Measurements from ENCODE around the gene GPR158.

Gene GPR158

DNA sequence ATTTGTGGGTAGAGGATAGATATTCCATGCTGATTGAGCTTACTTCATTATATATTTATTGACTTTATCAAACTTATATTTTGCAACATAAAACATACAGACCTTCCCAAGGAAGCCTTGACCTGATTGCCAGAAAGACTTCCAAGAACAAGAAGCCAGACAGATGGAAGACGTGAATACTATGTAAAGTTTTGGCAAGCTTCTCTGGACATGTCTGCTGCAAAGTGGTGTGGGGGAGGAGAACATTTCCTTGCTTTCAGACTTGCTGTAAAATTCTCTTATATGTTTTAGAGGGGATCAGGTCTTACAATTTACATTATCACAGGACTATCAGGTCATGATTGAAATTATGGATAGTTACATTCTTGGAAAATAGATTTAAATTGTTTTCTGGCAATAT, 23.4 kb downstream of the GPR158 start:
- H3K4me3 ChIP-seq (ENCODE audit: control insufficient read depth, low read depth, low read length), result no peak overlapping the region
- no peak for DNase-seq (ENCODE audit: low read depth)
- TF ChIP-seq, protein P1, sequence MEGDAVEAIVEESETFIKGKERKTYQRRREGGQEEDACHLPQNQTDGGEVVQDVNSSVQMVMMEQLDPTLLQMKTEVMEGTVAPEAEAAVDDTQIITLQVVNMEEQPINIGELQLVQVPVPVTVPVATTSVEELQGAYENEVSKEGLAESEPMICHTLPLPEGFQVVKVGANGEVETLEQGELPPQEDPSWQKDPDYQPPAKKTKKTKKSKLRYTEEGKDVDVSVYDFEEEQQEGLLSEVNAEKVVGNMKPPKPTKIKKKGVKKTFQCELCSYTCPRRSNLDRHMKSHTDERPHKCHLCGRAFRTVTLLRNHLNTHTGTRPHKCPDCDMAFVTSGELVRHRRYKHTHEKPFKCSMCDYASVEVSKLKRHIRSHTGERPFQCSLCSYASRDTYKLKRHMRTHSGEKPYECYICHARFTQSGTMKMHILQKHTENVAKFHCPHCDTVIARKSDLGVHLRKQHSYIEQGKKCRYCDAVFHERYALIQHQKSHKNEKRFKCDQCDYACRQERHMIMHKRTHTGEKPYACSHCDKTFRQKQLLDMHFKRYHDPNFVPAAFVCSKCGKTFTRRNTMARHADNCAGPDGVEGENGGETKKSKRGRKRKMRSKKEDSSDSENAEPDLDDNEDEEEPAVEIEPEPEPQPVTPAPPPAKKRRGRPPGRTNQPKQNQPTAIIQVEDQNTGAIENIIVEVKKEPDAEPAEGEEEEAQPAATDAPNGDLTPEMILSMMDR (conservative IDR thresholded peaks at IDR 0.05; ENCODE audit: control insufficient read depth, insufficient read depth, low read depth, low read length), result no peak

DNA sequence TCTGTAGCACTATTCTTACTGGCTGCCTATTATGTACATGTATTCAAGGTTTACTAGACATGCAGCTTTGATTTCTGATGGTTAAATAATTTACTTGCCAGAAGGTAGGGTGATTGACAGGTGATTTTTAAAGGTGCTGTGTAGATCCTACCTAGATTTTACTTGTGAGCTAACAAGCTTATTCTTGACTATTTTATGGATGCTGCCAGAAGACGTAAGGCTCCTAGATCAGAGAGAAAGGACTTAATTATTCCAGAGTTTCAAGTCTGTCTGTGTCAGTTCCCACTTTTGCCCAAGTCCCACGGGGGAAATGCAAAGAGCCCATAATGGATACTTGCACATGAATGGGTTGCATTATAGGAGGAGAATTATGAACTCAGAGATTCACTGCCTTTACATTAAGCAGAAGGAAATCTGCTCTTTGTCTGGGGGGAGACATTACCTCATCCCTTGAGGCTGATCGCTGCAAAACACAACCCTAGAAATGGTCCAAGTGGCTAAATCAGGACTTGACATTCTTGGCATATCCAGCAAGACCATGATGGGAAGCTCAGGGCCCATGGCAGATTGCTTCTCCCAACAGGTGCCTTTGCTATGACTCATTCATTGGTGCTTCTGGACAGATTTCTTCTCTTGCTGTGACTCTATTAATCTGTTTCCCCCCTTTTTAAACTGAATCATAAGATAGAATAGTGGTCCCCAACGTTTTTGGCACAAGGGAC, 32.1 kb downstream of the GPR158 start:
- TF ChIP-seq, protein P1 (conservative IDR thresholded peaks at IDR 0.05; ENCODE audit: control insufficient read depth, insufficient read depth, low read depth, low read length), result no peak
- DNase-seq (ENCODE audit: low read depth), result no peak
- H3K4me3 ChIP-seq (ENCODE audit: control insufficient read depth, low read depth, low read length), result no peak overlapping the region

DNA sequence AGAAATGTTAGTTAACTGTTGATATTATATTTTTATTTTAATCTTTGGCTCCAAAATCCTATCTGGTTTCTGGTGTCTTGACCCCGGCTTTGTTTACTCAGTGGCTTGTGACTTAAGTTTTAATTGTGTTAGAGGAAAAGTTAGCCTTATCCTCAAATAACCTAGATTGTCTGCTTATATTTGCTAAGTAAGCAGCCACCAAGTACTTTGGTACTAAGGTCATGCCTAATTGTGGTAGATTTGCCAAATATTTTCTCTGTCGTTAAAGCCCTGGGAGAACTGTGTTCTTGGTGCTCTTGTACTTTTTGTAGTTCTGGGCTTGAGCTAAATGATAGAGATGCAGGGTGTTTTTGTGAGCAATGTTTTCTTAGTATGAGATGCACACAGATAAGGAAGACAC, 34.8 kb downstream of the GPR158 start:
- no peak for DNase-seq (ENCODE audit: low read depth)
- TF ChIP-seq, protein P1 (conservative IDR thresholded peaks at IDR 0.05; ENCODE audit: control insufficient read depth, insufficient read depth, low read depth, low read length), result no peak
- H3K4me3 ChIP-seq (ENCODE audit: control insufficient read depth, low read depth, low read length), result no peak overlapping the region

DNA sequence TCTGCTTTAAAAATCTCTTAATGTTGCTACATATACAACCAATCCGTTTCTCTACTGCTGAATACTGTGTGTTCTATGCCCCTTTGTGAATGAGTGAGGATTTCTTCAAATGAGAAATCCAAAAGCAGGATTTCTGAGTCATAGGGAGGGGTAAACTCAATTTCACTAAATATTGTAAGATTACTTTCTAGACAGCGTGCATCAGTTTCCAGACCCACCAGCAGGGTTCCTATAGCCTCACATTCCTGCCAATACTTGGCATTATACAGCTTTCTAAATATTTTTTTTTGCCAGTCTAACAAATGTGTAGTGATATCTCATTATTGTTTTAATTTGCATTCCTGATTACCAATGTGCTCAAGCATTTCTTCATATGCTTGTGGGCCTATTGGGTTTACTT, 35.5 kb downstream of the GPR158 start:
- TF ChIP-seq, protein P1 (conservative IDR thresholded peaks at IDR 0.05; ENCODE audit: control insufficient read depth, insufficient read depth, low read depth, low read length), result no peak
- no peak for DNase-seq (ENCODE audit: low read depth)
- H3K4me3 ChIP-seq (ENCODE audit: control insufficient read depth, low read depth, low read length), result no peak overlapping the region

DNA sequence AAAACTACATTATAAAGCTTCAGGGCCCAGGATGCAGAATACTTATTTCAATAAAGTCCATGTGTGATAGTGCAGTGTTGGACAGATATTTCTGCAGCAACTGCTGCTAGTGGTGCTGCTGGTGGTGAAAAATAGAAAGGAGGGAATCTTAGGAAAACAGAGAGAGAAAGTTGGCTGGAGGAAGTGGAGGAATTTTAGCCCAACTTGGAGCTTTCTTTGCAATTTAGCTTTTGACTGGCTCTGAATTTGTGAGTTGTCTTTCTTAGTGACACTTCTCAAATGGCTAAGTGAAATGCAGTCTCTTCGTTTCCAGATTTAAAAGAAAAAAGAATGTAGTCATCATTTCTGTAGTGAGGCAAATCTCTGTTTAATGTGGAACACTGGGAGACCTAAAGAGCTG, 45.4 kb downstream of the GPR158 start:
- DNase-seq (ENCODE audit: low read depth), result no peak
- TF ChIP-seq, protein P1 (conservative IDR thresholded peaks at IDR 0.05; ENCODE audit: control insufficient read depth, insufficient read depth, low read depth, low read length), result no peak
- H3K4me3 ChIP-seq (ENCODE audit: control insufficient read depth, low read depth, low read length), result no peak overlapping the region

DNA sequence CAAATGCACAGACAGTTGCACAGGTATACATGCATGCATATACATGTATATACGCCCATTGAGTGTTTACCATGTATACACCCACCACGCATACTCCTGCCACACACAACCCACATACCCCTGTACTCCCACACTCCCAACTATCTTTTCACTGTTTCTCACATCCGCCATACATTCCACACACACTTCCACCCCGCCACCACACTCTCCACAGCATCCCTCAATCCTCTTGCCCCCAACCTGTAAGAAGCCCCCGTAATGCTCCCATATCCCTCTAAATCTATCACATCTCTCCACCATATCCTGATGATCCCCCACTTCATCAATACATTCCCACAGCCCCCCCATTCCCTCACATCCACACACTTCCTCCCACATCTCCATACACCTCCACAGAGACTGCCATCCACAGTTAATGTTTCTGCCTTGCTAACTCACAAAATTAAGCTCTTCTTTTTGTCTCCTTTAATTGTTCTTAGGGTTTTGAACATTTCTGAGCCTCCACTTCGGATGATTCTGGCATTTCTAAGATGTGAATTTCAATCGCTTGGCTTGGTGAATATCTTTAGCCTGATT, 47.4 kb downstream of the GPR158 start:
- TF ChIP-seq, protein P1 (conservative IDR thresholded peaks at IDR 0.05; ENCODE audit: control insufficient read depth, insufficient read depth, low read depth, low read length), result no peak
- H3K4me3 ChIP-seq (ENCODE audit: control insufficient read depth, low read depth, low read length), result no peak overlapping the region
- DNase-seq (ENCODE audit: low read depth), result no peak

Measured in fibroblast of mammary gland (primary cell).